HepG2 (cell line): Measurements from ENCODE around the gene RPTOR. TPM values are rescaled to one million over a fixed set of nuclear protein-coding genes. Genes with fewer than 3 reads are reported as not detected.

Experiments
- ATAC-seq: fragments of 200-7000 bp; cut with Tn5 transposase; 3 replicates; pipeline ENCODE4 v1.9.1; 2020; ENCODE audit warnings: mild to moderate bottlenecking, moderate library complexity
- BruUV-seq: library from RNA; stranded (reverse); fragments of 400-500 nt; replicated peaks from 2 replicates; lab custom pipeline; 2021; lab: Mats Ljungman, UMichigan
- CTCF ChIA-PET: fragments of 300-600 bp; formaldehyde crosslinking; extraction: SDS; loops from one replicate; lab custom pipeline; 2021; ENCODE audit warnings: low total read pairs, inconsistent platforms, low intra/inter-chr PET ratio; lab: Yijun Ruan, JAX
- POLR2A ChIA-PET: fragments of 350-600 bp; sonication (Branson Sonifier 250); formaldehyde crosslinking; loops from one replicate; lab custom pipeline; 2020; ENCODE audit warnings: antibody characterized with exemption, inconsistent platforms; lab: Yijun Ruan, JAX
- DNase-seq: peaks from one replicate; pipeline ENCODE4 v3.0.0-alpha.2; 2015; ENCODE audit warnings: low spot score
- FAIRE-seq: peaks from 3 replicates; lab custom pipeline; 2011; peaks lifted over from hg19 to GRCh38; lab: Jason Lieb, UNC
- H2AFZ ChIP-seq: one replicate; pipeline ENCODE4 v1.6.1; 2011; ENCODE audit warnings: low read length, inconsistent platforms
- H3K27ac ChIP-seq: fragments of 300-600 bp; 3 replicates; pipeline ENCODE4 v1.8.0; 2011; ENCODE audit warnings: mixed run types, mild to moderate bottlenecking, mixed read lengths, low read length, inconsistent platforms; ENCODE audit not compliant: insufficient read depth; ENCODE audit errors: extremely low read length
- H3K27me3 ChIP-seq, 2 experiments: fragments of 200-600 bp in 1 of 2; 2 replicates in 1 of 2; 3 replicates in 1 of 2; pipeline versions ENCODE4 v1.6.0 to v1.8.0; 2011; ENCODE audit warnings: low read length in 2 of 2, mild to moderate bottlenecking in 2 of 2, moderate library complexity in 2 of 2, inconsistent platforms in 1 of 2; ENCODE audit not compliant: insufficient read depth in 2 of 2, control insufficient read depth in 1 of 2
- H3K36me3 ChIP-seq, 2 experiments: fragments of 200-600 bp in 1 of 2; replicated peaks in 1 of 2; 2 replicates in 1 of 2; 3 replicates in 1 of 2; pipeline versions ENCODE4 v1.5.1 to v1.8.0; 2011; ENCODE audit warnings: low read length in 2 of 2, inconsistent platforms in 1 of 2; ENCODE audit not compliant: insufficient read depth in 2 of 2, control insufficient read depth in 1 of 2
- H3K4me1 ChIP-seq: 2 replicates; pipeline ENCODE4 v1.5.1; 2012; ENCODE audit warnings: low read length, inconsistent platforms; ENCODE audit not compliant: insufficient read depth
- H3K4me2 ChIP-seq: 2 replicates; pipeline ENCODE4 v1.6.0; 2011; ENCODE audit warnings: low read depth, low read length, inconsistent platforms
- H3K4me3 ChIP-seq, 3 experiments: fragments of 200-600 bp in 1 of 3; sonication (generic), shearing (Covaris generic) in 1 of 3; replicated peaks in 1 of 3; 2 replicates each; pipeline ENCODE4 v1.5.1; 2011 to 2016; ENCODE audit warnings: low read length in 3 of 3, inconsistent platforms in 2 of 3, low read depth in 2 of 3, mild to moderate bottlenecking in 2 of 3, control low read depth in 1 of 3, mixed read lengths in 1 of 3; ENCODE audit not compliant: insufficient read depth in 1 of 3
- H3K79me2 ChIP-seq: one replicate; pipeline ENCODE4 v1.6.1; 2011; ENCODE audit warnings: low read length, inconsistent platforms; ENCODE audit not compliant: insufficient read depth
- H3K9ac ChIP-seq: 2 replicates; pipeline ENCODE4 v1.6.0; 2011; ENCODE audit warnings: mild to moderate bottlenecking, low read depth, low read length, inconsistent platforms; ENCODE audit not compliant: insufficient read depth
- H3K9me3 ChIP-seq: 2 replicates; pipeline ENCODE4 v1.5.1; 2012; ENCODE audit warnings: mild to moderate bottlenecking, low read length
- H4K20me1 ChIP-seq: 2 replicates; pipeline ENCODE4 v1.6.0; 2011; ENCODE audit warnings: inconsistent platforms, mild to moderate bottlenecking, low read length, moderate library complexity; ENCODE audit not compliant: insufficient read depth
- ATRX ChIP-seq: sonication (generic); formaldehyde crosslinking; IDR thresholded peaks from 2 replicates; pipeline ENCODE4 v1.4.0; 2020; ENCODE audit warnings: missing genetic modification reagents, borderline replicate concordance
- FOXA1 ChIP-seq, 2 experiments: fragments of 450-650 bp in 1 of 2; sonication (generic) in 1 of 2; formaldehyde crosslinking in 1 of 2; IDR thresholded peaks; 2 replicates each; pipeline versions ENCODE4 v1.4.0 to v1.6.1; 2016 to 2020; ENCODE audit warnings: missing genetic modification reagents in 1 of 2
- GABPB1 ChIP-seq: IDR thresholded peaks from 2 replicates; pipeline ENCODE4 v1.6.1; 2016; ENCODE audit warnings: mild to moderate bottlenecking, missing genetic modification reagents, moderate library complexity, missing compliant biosample characterization
- HMG20A ChIP-seq: IDR thresholded peaks from 2 replicates; pipeline ENCODE4 v1.6.1; 2016; ENCODE audit warnings: borderline replicate concordance
- MEIS1 ChIP-seq: sonication (generic); formaldehyde crosslinking; IDR thresholded peaks from 2 replicates; pipeline ENCODE4 v1.9.0; 2021; ENCODE audit warnings: mild to moderate bottlenecking, missing genetic modification reagents, moderate library complexity, borderline replicate concordance
- POGZ ChIP-seq: sonication (generic); formaldehyde crosslinking; IDR thresholded peaks from 2 replicates; pipeline ENCODE4 v1.4.0; 2020; ENCODE audit warnings: mild to moderate bottlenecking, missing genetic modification reagents
- SALL2 ChIP-seq: sonication (generic); formaldehyde crosslinking; IDR thresholded peaks from 2 replicates; pipeline ENCODE4 v1.8.1; 2023; ENCODE audit warnings: mild to moderate bottlenecking, missing genetic modification reagents, inconsistent platforms
- SIN3A ChIP-seq: IDR thresholded peaks from 2 replicates; pipeline ENCODE4 v1.6.1; 2011; ENCODE audit warnings: low read depth, mild to moderate bottlenecking, control low read depth, low read length, borderline replicate concordance
- SRSF9 ChIP-seq: fragments of 200-400 bp; formaldehyde crosslinking; IDR thresholded peaks from 2 replicates; pipeline ENCODE4 v1.6.1; 2018; ENCODE audit warnings: borderline replicate concordance, mild to moderate bottlenecking, low read depth, low read length; ENCODE audit not compliant: insufficient read depth, poor library complexity, severe bottlenecking
- ZFP37 ChIP-seq: sonication (generic); formaldehyde crosslinking; IDR thresholded peaks from 2 replicates; pipeline ENCODE4 v1.4.0; 2020; ENCODE audit warnings: missing genetic modification reagents, borderline replicate concordance
- ZNF224 ChIP-seq: sonication (generic); formaldehyde crosslinking; IDR thresholded peaks from 2 replicates; pipeline ENCODE4 v1.5.0; 2020; ENCODE audit warnings: mild to moderate bottlenecking, missing genetic modification reagents
- ZNF558 ChIP-seq: sonication (generic); formaldehyde crosslinking; IDR thresholded peaks from 2 replicates; pipeline ENCODE4 v1.9.0; 2022; ENCODE audit warnings: mild to moderate bottlenecking, missing genetic modification reagents, borderline replicate concordance
- ZNF598 ChIP-seq: sonication (generic); formaldehyde crosslinking; IDR thresholded peaks from 2 replicates; pipeline ENCODE4 v1.5.1; 2020; ENCODE audit warnings: mild to moderate bottlenecking, missing genetic modification reagents, borderline replicate concordance
- WGBS: methylation state at CpG from one replicate; pipeline ENCODE4 v1.1.6; 2017; ENCODE audit warnings: low lambda C conversion rate; 5-methylcytosine and 5-hydroxymethylcytosine counted together
- in situ Hi-C: cut with HindIII; loops from 2 replicates; pipeline ENCODE4 v1.10.0; 2017; ENCODE audit warnings: low pct_unique_long_range_greater_than_20kb; ENCODE audit not compliant: extremely low pct_ligation_motif_present
- intact Hi-C: fragments of 100-400 bp; cut with micrococcal nuclease; formaldehyde crosslinking; loops from one replicate; pipeline ENCODE4 v1.10.0; 2022; ENCODE audit not compliant: unreplicated experiment
- polyA plus RNA-seq, 8 experiments: library from polyadenylated mRNA; depleted of rRNA in 3 of 8; stranded (reverse) in 7 of 8; unstranded in 1 of 8; fragments of >200 nt; fragmentation: Illumina TruSeq in 4 of 8; extraction: Trizol in 4 of 8; gene quantifications; 2 replicates each; pipeline versions ENCODE4 v1.2.1 to v1.2.3, GENCODE V29; 2011 to 2016; ENCODE audit warnings: low read depth in 4 of 8, missing spikeins in 1 of 8, mixed read lengths in 1 of 8; ENCODE audit not compliant: insufficient read depth in 1 of 8
- total RNA-seq, 5 experiments: library from RNA; depleted of rRNA; stranded (reverse); fragments of >200 nt; fragmentation: Illumina TruSeq; extraction: Trizol; gene quantifications; 2 replicates each; pipeline ENCODE4 v1.2.3, GENCODE V29; 2016; ENCODE audit warnings: low read depth in 1 of 5

Gene RPTOR
- total and polyA plus RNA-seq, 2 of the 13 experiments (the other 11 are each of a cell fraction or from before 2014, with no cell fraction given) = 6.6 to 25.3 TPM

DNA sequence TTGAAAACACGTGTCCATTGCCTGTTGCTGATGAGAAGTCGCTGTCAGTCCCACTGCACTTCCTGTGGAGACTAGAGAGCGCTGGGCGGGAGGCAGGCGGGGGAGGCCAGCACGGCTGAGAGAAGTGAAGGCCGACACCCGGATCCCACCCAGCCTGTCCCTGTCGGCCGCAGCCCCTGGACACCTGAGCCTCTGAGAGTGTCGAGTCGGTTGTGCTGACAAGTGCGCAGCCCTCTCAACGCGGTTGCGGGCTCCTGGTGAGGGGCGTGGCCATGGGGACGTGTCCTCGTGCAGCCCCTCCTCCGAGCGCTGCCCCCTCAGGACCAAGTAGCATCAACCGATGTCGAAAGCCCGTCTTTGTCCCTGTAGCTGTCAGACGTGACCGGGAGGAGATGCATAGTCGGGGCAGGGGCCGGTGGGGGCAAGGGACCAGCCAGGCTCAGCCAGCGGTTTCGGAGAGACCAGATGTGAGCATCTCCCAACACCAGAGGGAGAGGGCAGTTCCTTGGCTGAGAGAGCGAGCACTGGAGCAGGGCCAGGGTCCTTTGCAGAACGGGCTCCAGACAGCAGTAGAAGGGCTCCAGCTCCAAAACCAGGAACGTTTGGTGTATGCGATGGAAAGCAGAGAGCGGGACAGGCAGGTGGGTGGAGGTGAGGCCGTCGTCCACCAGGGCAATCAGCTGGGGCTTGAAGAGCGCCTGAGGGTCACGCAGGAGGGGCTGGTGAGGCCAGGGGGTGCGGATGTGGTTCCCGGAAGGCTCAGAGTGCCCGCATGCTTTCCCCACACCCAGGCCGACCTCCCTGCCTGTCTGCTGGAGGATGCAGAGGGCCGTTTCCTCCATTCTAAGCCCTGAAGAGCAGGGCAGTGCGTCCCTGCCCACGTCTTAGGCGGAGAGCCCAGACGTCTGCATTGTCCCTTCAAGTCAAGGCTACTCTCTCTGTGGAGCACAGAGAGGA lies 403.7 kb downstream of the RPTOR start:
- DNase-seq (no peak), FAIRE-seq (no peak), ATAC-seq (no peak)
- TF ChIP-seq ZFP37 (CRISPR knock-in tag) (no peak), ZNF224 (CRISPR knock-in tag) (no peak), POGZ (CRISPR knock-in tag) (no peak), MEIS1 (CRISPR knock-in tag) (no peak), SRSF9 (no peak), SALL2 (CRISPR knock-in tag) (no peak), ZNF558 (CRISPR knock-in tag) (no peak), ZNF598 (CRISPR knock-in tag) (no peak), SIN3A (no peak), FOXA1 (IDR thresholded peaks at IDR 0.05) (no peak), FOXA1 (CRISPR knock-in tag; IDR thresholded peaks at IDR 0.05) (no peak), ATRX (CRISPR knock-in tag) (no peak), GABPB1 (CRISPR knock-in tag) (no peak), HMG20A (CRISPR knock-in tag) (no peak)
- no peaks in the 10 kb centered on the region for H3K27me3 ChIP-seq
- no peaks in the 10 kb centered on the region for H4K20me1 ChIP-seq
- WGBS = 94% methylated on average over 45 of the region's 48 CpGs
- H3K27ac ChIP-seq = no peak overlapping the region
- H3K4me3 ChIP-seq = no peak overlapping the region
- BruUV-seq = no TSS peak
- H3K9me3 ChIP-seq = no peaks in the 10 kb centered on the region
- intact Hi-C loops = no loop called here
- H3K4me2 ChIP-seq = no peak overlapping the region
- no peaks in the 10 kb centered on the region for H3K4me1 ChIP-seq
- H3K9ac ChIP-seq = no peak overlapping the region
- peaks cover 26 to 45% of the 10 kb centered on the region in 2 experiments; a peak in 4 of 5 replicates for H3K36me3 ChIP-seq
- H2AFZ ChIP-seq = no peak overlapping the region
- POLR2A ChIA-PET = no interaction called here
- no peaks in the 10 kb centered on the region for H3K79me2 ChIP-seq
- in situ Hi-C loops = no loop called here
- CTCF ChIA-PET = no interaction called here
